ENCODE measurements around the gene CTPS1.

Gene CTPS1

DNA sequence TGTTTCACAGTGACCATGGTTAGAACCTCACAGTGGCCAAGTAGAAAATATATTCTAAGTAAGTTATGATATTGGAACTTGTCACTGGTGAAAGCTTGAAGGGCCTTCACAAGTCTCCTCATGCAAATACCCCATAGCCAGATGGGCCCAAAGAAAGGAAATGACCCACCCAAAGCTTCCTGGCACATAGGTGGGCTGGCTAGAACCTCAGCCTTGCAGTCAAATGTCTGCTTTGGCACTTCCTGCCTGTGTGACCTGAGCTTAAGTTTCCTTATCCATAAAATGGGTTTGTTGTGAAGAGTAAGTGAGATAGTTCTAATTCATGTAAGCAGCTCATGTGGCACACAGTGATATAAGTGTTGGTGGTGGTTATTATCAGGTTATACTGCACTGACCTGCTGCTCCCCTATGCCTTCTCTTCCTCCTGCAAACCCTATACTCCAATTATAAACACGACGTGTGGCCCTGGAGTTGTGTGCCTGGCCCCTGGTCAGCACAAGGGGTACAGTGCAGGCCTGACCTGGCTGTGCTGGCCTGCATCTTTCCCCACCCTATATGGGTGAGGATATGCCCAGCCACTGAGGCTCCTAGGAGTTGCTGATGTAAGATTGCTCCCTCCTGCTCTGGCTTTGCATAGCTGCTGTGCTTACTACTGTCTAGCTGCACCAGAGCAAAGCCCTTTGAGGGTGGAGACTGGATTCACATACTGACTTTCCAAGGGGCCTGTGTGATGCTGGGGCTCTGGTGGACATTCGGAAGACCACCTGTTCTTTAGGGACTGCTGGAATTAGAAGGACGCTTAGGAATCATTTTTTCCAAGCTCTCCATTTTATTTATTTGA, 46.7 kb downstream of the CTPS1 start:
- DNase-seq: no peak

DNA sequence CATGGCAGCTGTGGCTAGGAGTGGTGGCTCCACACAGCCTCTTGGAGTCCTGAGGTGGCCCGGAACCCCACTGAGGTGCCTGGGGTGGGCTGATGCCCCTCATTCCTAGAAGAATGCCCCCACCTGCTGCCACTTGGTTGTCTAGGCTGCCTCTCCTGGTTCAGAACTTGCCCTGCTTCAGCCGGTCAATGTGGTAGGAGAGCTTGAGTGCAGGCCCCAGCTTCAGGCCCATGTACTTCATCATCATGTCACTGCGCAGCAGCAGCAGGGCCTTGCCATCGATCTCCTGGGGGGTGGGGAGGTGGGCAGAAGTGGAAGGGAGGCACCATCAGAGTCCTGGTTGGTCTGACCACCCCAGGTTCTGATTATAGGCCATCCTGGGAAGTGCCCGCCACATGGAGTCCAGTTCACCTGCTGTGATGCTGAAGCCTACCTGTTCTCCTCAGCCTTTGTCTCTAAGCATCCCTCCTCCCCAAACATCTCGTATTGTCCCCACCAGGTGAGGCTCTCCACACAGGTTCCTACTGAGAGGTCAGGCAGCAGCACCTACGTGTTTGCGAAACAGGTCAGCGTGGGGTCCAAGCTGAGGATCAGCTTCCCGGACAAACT, 48.6 kb downstream of the CTPS1 start:
- DNase-seq: no peak

DNA sequence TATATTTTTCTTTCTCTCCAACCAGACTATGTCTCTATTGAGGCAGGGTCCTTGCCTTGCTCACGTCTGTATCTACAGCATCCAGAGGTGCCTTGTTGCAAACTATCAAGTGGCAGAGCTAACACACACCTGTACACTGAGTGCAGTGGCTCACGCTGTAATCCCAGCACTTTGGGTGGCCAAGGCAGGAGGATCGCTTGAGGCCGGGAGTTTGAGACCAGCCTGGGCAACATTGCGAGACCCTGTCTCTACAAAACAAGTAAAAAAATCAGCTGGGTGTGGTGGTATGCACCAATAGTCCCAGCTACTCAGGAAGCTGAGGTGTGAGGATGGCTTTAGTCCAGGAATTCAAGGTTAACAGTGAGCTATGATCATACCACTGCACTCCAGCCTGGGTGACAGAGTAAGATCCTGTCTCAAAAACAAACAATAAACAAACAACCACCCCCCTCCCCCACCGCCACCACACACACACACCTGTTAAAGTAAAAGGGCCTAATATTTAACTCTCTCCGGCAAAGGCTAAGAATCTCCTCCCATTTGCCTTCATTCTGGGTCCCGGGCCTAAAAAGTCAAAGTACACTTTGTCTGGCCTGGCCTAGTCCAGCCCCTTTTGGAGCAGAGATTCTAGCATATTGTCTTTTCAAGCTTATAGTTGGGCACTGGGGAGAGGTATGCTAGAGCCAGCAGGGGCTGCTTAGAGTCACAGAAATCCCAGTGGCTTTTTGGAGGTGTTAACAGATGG, 51.5 kb downstream of the CTPS1 start:
- no peak for DNase-seq

- DNase-seq: no peak
Measured at GRCh38 chr1:41032147-41032546, 52.7 kb downstream of the CTPS1 start.

GRCh38 chr1:41033272-41033671, 53.8 kb downstream of the CTPS1 start:
- no peak for DNase-seq

DNA sequence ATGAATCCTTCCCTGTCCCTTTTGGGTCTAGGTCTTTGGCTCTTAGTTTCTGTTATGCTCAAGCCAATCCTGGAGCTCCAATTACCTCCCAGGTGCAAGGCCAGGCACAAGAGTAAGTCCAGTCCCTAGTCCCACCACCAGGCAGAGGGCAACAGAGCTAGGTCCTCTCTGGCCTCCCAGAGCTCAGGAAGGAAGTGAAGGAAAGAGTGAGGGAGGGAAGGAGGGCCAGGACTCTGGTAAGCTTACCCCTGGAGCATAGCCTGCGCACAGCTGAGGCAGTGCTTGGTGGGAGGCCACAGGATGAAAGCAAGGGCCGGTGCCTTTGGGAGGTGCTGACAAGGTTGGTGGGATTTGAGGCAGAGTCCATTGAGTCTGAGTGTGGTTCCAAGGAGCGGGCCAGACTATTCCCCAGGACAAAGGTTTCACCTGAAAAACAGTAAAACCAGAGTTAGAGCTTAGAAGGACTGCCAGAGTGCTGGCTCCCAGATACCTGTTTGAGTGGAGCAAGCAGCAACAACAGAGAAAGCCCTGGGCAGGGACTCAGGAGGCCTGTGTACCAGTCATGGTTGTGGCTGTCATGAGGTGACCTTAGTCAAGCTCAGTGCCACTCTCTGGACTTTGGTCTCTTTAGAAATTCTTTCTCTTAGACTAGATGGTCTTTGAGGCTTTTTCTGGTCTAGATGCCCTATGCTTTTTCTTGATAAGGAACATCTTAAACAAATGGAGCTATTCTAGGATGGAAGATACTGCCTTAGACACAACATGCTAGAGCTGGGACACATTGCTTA, 57.8 kb downstream of the CTPS1 start:
- DNase-seq: no peak

DNA sequence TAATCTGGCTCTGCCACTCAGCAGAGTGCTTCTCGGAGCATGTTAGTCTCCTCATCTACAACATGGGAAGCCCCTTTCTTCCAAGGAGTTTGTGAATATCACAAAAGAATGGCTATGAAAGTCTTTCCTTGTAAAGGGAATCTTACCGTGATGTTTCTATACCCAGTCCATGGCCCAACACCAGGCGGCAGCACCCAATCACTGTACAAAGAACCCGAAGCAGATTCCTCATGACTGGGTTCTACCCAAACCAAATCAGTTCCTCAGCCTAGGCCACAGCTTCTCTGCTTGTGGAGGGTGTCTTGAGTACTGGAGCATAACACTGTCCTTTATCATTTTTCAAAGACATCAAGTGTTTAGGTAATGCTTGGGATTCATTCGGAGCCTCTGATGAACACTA, 58.6 kb downstream of the CTPS1 start:
- DNase-seq: no peak

DNA sequence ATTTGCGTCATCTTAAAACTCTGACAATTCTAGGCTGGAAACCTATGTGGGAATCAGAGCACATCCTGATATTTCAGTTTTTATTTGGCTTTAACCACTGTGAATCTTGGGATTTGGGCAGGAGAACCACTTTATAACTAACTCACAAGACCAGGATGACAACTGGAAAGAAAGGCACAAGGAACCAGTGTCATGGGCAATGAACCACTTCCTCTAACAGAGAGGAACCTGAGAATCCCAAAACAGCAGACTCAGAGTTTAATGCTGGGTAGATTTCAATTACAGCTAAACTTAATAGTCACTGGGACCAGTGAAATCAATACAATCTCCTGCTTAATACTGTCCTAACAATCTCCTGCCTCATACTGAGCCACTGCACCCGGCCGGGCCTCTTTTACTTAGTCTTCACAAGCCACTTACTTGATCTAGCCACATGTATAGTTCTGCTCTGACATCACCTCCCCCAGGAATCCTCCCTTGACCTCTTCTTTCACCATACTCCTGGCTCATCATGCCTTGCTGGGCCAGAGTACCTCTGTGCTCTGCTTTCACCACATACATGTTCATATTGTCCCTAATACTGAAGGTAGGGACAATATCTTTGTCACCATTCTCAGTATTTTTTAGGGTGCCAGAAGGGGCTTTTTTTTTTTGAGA, 62.2 kb downstream of the CTPS1 start:
- peak; percentile 55 to 70 (median 68) for DNase-seq

DNA sequence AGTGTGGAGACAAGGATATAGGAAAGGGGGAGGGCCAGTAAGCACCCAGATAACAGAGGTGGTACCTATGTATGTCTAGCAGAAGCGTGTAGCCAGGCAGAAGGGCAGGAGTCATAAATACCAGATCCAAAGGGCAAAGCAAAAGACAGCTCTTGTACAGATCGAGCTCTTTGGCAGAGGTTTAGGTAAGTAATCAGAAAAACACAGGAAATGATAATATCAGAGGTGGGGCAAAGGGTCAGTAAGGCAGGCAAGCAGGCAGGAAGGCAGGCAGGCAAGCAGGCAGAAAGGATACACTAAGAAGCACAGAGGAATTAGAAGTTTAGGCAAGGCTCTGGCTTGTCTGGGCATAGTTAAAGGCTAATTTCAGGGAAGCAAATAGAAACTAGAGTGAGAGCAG, 64.7 kb downstream of the CTPS1 start:
- DNase-seq: no peak

DNA sequence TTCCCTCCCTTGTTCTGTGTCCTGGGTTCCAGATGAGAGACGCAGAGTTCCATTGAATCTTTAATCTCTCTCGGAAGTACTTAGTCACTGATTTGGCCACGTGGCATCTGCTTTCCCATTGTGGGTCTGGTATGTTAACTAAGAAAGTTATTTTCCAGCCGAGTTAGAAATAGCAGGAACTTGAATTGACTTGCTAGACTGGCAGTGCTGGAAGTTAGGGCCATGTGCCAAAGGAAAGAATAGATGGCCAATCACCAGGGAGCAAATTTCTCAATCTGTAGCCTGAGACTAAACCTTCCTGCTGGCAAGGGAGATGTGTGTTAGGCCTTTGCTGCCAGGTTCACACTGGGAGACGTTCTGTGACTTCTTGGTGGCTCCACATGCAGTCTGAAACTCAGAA, 66.2 kb downstream of the CTPS1 start:
- no peak for DNase-seq

- no peak for DNase-seq
Measured at GRCh38 chr1:41046347-41046775, 66.9 kb downstream of the CTPS1 start.

DNA sequence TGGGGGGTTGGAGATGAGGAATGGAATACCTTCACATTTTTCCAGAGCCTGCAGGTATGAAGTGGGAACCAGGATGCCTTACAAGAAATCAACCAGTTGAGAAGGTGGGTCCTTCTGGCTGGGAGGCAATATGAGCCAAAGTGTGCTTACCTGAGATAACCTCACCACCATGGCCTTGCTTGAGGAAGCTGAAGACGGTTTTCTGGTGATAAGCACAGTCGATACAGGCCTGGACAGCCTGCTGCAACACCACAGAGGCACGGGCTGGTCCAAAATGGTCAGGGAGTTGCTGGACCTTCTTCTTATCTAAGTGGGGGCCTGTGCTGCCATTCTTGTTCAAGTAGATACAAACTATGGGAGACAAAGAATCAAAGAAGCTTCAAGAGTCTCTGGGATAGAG, 69.0 kb downstream of the CTPS1 start:
- no peak for DNase-seq

GRCh38 chr1:41051022-41051421, 71.5 kb downstream of the CTPS1 start:
- DNase-seq: no peak

GRCh38 chr1:41053316-41053715, 73.8 kb downstream of the CTPS1 start:
- DNase-seq: peak; percentile 30 to 64 (median 56)

DNA sequence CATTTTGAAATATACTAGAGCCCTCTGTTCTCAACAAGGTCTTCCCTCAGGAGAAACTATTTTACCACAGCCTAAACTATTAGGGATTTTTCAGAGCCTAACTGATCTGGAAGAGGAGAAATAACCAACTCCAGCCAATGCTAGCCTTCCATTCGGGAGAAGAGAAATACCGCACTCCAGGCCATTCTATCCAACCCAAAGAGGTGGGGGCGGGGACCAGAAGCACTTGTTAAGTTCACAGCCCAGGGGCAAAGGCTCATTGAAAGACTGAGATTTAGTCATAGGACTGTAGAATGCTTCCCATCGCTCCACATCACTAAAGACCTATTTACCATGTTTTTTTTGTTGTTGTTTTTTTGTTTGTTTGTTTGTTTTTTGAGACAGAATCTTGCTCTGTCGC, 77.4 kb downstream of the CTPS1 start:
- DNase-seq: no peak

All from suppressor macrophage (primary cell).